ENCODE results near the gene PAGE2B.

- TF ChIP-seq, protein P1, sequence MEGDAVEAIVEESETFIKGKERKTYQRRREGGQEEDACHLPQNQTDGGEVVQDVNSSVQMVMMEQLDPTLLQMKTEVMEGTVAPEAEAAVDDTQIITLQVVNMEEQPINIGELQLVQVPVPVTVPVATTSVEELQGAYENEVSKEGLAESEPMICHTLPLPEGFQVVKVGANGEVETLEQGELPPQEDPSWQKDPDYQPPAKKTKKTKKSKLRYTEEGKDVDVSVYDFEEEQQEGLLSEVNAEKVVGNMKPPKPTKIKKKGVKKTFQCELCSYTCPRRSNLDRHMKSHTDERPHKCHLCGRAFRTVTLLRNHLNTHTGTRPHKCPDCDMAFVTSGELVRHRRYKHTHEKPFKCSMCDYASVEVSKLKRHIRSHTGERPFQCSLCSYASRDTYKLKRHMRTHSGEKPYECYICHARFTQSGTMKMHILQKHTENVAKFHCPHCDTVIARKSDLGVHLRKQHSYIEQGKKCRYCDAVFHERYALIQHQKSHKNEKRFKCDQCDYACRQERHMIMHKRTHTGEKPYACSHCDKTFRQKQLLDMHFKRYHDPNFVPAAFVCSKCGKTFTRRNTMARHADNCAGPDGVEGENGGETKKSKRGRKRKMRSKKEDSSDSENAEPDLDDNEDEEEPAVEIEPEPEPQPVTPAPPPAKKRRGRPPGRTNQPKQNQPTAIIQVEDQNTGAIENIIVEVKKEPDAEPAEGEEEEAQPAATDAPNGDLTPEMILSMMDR (IDR thresholded peaks at IDR 0.05): no peak
- TF ChIP-seq POLR2A (IDR thresholded peaks at IDR 0.05): no peak
- no peak for TF ChIP-seq EP300 (IDR thresholded peaks at IDR 0.05)
These were observed 14.1 kb downstream of the PAGE2B start, which contains the start of gene PAGE2 for GRCh38 chrX:55088795-55089489.

All from tibial nerve (tissue), 4 donors.